GM06990 (cell line): ENCODE data around the gene PRR22.

Experiments
- DNase-seq: peaks from one replicate; pipeline ENCODE4 v3.0.0-alpha.2; 2011; ENCODE audit not compliant: insufficient read length; ENCODE audit errors: extremely low read depth
- H3K27me3 ChIP-seq: replicated peaks from 2 replicates; pipeline ENCODE4 v1.6.0; 2011; ENCODE audit warnings: low read length; ENCODE audit not compliant: control insufficient read depth, insufficient read depth
- H3K36me3 ChIP-seq: 2 replicates; pipeline ENCODE4 v1.5.1; 2011; ENCODE audit warnings: low read length; ENCODE audit not compliant: control insufficient read depth, insufficient read depth
- H3K4me3 ChIP-seq: replicated peaks from 2 replicates; pipeline ENCODE4 v1.5.1; 2011; ENCODE audit warnings: low read depth, mild to moderate bottlenecking, control low read depth, low read length
- CTCF ChIP-seq: IDR thresholded peaks from 2 replicates; pipeline ENCODE4 v1.5.1; 2011; ENCODE audit warnings: low read length, control low read depth, mild to moderate bottlenecking, inconsistent platforms; ENCODE audit not compliant: insufficient read depth, poor library complexity, severe bottlenecking

The PRR22 gene

DNA sequence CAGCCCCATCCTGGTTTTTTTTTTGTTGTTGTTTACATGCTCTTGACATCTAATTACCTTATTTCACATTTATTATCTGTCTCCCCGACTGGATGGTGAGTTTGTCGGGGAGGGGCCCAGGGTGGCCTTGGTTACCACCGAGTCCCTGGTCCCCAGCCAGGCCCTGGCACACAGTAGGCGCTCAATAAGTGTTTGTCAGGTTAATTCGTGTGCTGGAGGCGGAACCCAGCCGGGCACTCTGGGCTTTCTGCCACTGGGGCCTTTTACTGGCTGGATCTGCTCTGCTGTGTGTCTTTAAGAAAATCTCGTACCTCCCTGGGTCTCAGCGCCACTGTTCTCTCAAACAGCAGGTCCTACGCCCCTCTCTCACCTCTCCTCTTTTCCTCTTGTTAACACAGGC, 24.9 kb upstream of the PRR22 start:
- H3K36me3 ChIP-seq, result no peaks in the 10 kb centered on the region
- no peak for TF ChIP-seq CTCF
- H3K4me3 ChIP-seq, result no peak overlapping the region
- no peak for DNase-seq
- H3K27me3 ChIP-seq, result no peaks in the 10 kb centered on the region; the same call in 1 of the 2 replicates

GRCh38 chr19:5809053-5809452, 24.5 kb upstream of the PRR22 start:
- TF ChIP-seq CTCF, result no peak
- no peak overlapping the region for H3K4me3 ChIP-seq
- no peaks in the 10 kb centered on the region; the same call in 1 of the 2 replicates for H3K27me3 ChIP-seq
- H3K36me3 ChIP-seq, result no peaks in the 10 kb centered on the region
- no peak for DNase-seq

DNA sequence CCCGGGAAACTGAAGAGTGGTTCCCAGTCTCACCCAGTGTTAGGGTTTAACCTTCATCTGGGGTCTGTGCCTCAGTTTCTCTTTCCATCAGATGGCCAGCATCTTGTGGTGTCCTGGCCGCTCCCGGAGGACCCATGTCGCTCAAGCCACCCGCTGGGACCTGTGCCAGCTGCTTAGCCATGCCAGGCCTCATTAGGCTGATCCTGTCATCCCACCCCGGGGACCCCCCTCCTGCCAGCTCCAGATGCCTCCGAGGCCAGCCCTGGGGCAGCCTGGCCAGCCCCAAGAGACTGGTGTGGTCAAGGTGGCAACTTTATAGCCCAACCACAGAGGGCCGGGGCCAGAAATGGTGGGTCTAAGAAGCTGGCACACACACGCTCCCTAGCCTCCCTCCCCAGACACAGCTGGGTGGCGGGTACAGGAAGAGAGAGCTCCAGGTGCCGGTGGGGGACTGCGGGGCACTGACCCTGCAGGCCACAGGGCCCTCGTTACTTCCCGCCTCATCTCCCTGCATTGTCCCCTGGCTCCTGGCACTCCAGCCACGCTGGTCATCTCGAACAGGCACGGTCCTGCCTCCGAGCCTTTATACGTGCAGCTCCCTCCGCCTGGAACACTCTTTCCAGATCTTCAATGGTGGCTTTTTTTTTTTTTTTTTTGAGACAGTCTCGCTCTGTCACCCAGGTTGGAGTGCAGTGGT, 23.7 kb upstream of the PRR22 start:
- no peak for DNase-seq
- Histone ChIP-seq H3K27me3 (no peaks in the 10 kb centered on the region; the same call in 1 of the 2 replicates), H3K4me3 (no peak overlapping the region), H3K36me3 (no peaks in the 10 kb centered on the region)
- TF ChIP-seq CTCF, result no peak

GRCh38 chr19:5806905-5807304, 22.4 kb upstream of the PRR22 start:
- H3K4me3 ChIP-seq, result no peak overlapping the region
- TF ChIP-seq CTCF, result no peak
- H3K36me3 ChIP-seq, result no peaks in the 10 kb centered on the region

GRCh38 chr19:5806133-5806489, 21.6 kb upstream of the PRR22 start:
- TF ChIP-seq CTCF, result no peak
- DNase-seq, result no peak
- Histone ChIP-seq H3K36me3 (no peaks in the 10 kb centered on the region), H3K4me3 (no peak overlapping the region), H3K27me3 (no peaks in the 10 kb centered on the region; the same call in 1 of the 2 replicates)

More at GRCh38 chr19:5806905-5807304, 22.4 kb upstream of the PRR22 start:
- no peak for DNase-seq
- no peaks in the 10 kb centered on the region; the same call in 1 of the 2 replicates for H3K27me3 ChIP-seq
